Activated naive CD8-positive, alpha-beta T cell treated with anti-CD3 and anti-CD28 coated beads, Interleukin-2, amount 50 U/mL, for 24 hours (primary cell): ENCODE measurements around the gene SDR42E2.
"Not testable (repeated sequence)": the region's sequence is repeated elsewhere in the genome, so short reads cannot be mapped to it uniquely, and the experiment has no call there.

ENCODE experiments used
- ATAC-seq: fragments of 150-1000 bp; cut with Tn5 transposase; one replicate; pipeline ENCODE4 v1.10.0; 2021
- DNase-seq: peaks from one replicate; pipeline ENCODE4 v3.0.0; 2021
- H3K27ac Mint-ChIP-seq: one replicate; pipeline ENCODE4 v1.8.0; 2021; ENCODE audit warnings: mild to moderate bottlenecking, mixed read lengths
- H3K27me3 Mint-ChIP-seq: one replicate; pipeline ENCODE4 v1.8.0; 2021; ENCODE audit warnings: mixed read lengths
- H3K36me3 Mint-ChIP-seq: one replicate; pipeline ENCODE4 v1.8.0; 2021; ENCODE audit warnings: low read depth, mixed read lengths
- H3K4me1 Mint-ChIP-seq: one replicate; pipeline ENCODE4 v1.8.0; 2021; ENCODE audit warnings: mixed read lengths
- H3K4me3 Mint-ChIP-seq: one replicate; pipeline ENCODE4 v1.8.0; 2021; ENCODE audit warnings: mild to moderate bottlenecking, moderate library complexity, mixed read lengths
- H3K9me3 Mint-ChIP-seq: one replicate; pipeline ENCODE4 v1.8.0; 2021; ENCODE audit warnings: mixed read lengths

The SDR42E2 gene

DNA sequence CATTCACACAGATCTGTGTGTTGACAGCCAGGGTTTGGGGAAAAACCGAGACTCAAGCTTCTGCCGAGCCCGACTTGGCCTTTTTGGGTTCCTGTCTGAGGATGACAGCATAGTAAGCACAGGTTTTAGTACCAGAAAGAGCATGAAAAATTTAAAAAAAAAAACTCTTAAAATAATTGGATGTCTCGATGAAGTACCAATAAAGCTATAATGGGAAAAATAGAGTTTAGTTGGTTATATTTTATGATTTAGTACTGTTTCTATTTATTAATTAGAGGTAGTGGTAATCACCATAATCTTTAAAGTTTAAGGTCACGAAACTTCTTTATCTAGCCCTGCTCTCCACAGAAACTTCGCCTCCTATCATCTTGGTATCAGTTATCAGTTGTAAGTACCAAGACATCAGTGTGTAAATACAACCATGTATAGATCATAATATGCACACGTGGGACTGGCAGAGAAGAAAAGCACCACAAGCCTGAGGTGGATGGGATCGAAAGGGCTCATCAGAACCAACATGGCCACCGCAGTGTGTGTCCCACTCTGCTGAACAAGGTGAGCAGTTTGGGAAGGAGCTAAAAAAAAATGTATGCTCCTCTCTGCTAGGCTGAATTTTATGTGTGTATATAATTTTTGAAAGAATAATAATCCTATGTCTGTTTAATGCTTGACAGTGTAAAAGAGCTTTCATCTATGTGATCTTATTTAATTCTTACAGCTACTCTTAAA lies 29.4 kb downstream of the SDR42E2 start:
- H3K9me3 Mint-ChIP-seq, result peaks cover 6% of the 10 kb centered on the region
- peaks cover 67% of the 10 kb centered on the region for H3K4me1 Mint-ChIP-seq
- peaks cover 3% of the 10 kb centered on the region for H3K36me3 Mint-ChIP-seq
- no peak for ATAC-seq
- no peak for DNase-seq
- peak overlapping the region; percentile 99 for H3K27ac Mint-ChIP-seq
- H3K27me3 Mint-ChIP-seq, result peaks cover 3% of the 10 kb centered on the region
- peak overlapping the region; percentile 91 for H3K4me3 Mint-ChIP-seq

- H3K36me3 Mint-ChIP-seq, result peaks cover 3% of the 10 kb centered on the region
Observed at GRCh38 chr16:22192261-22193062, 30.2 kb downstream of the SDR42E2 start.

DNA sequence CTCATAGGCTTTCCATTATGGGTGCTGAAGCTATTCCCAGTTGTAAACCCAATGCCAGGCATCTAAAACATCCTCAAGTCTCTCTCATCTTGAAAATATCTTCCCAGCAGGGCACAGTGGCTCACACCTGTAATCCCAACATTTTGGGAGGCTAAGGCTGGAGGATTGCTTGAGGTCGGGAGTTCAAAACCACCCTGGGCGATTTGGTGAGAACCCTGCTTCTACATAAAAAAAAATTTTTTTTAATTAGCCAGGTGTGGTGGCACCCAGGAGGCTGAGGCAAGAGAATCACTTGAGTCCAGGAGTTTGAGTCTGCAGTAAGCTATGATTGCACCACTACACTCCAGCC lies 30.7 kb downstream of the SDR42E2 start:
- Mint-ChIP-seq H3K27me3 (peaks cover 3% of the 10 kb centered on the region), H3K36me3 (peaks cover 3% of the 10 kb centered on the region), H3K4me3 (peak overlapping the region; percentile 91), H3K4me1 (peaks cover 68% of the 10 kb centered on the region), H3K9me3 (peaks cover 6% of the 10 kb centered on the region), H3K27ac (peak overlapping the region; percentile 99)
- no peak for ATAC-seq
- DNase-seq, result no peak

More at GRCh38 chr16:22192261-22193062, 30.2 kb downstream of the SDR42E2 start:
- peak; percentile 82 for DNase-seq
- ATAC-seq, result peak; percentile 30
- Mint-ChIP-seq H3K9me3 (peaks cover 6% of the 10 kb centered on the region), H3K4me3 (peak overlapping the region; percentile 91), H3K4me1 (peaks cover 69% of the 10 kb centered on the region), H3K27ac (peak overlapping the region; percentile 99), H3K27me3 (peaks cover 3% of the 10 kb centered on the region)

GRCh38 chr16:22194707-22195444 lies 32.6 kb downstream of the SDR42E2 start:
- H3K4me1 Mint-ChIP-seq, result peaks cover 54% of the 10 kb centered on the region
- peaks cover 3% of the 10 kb centered on the region for H3K36me3 Mint-ChIP-seq
- H3K27ac Mint-ChIP-seq, result peak overlapping the region; percentile 99
- DNase-seq (peak; percentile 51), ATAC-seq (no peak)
- H3K4me3 Mint-ChIP-seq, result peak overlapping the region; percentile 82
- H3K9me3 Mint-ChIP-seq, result peaks cover 6% of the 10 kb centered on the region
- peaks cover 3% of the 10 kb centered on the region for H3K27me3 Mint-ChIP-seq

DNA sequence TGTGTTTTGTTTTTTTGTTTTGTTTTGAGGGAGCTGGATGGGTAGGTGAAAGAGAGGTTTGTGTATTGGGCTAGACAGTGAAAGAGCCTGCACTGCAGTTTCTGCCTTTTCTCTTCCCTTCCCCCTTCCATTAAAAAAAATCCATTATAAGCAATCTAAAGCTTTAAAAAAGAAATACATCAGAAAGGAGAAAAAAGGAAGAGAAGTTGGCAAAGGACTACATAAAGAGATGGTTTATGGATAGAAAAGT lies 33.1 kb downstream of the SDR42E2 start:
- Mint-ChIP-seq H3K9me3 (peaks cover 6% of the 10 kb centered on the region), H3K4me1 (peaks cover 54% of the 10 kb centered on the region)
- no peak for DNase-seq

GRCh38 chr16:22195695-22196558 lies 33.6 kb downstream of the SDR42E2 start:
- peaks cover 52% of the 10 kb centered on the region for H3K4me1 Mint-ChIP-seq
- peak overlapping the region; percentile 99 for H3K27ac Mint-ChIP-seq
- H3K36me3 Mint-ChIP-seq, result peaks cover 3% of the 10 kb centered on the region
- peak; percentile 92 for DNase-seq
- peak overlapping the region; percentile 82 for H3K4me3 Mint-ChIP-seq
- peaks cover 3% of the 10 kb centered on the region for H3K27me3 Mint-ChIP-seq
- peak; percentile 42 for ATAC-seq
- peaks cover 6% of the 10 kb centered on the region for H3K9me3 Mint-ChIP-seq

More for the DNA sequence above, 33.1 kb downstream of the SDR42E2 start:
- H3K27me3 Mint-ChIP-seq, result peaks cover 3% of the 10 kb centered on the region
- peak overlapping the region; percentile 99 for H3K27ac Mint-ChIP-seq
- no peak for ATAC-seq
- H3K4me3 Mint-ChIP-seq, result peak overlapping the region; percentile 82
- peaks cover 3% of the 10 kb centered on the region for H3K36me3 Mint-ChIP-seq

DNA sequence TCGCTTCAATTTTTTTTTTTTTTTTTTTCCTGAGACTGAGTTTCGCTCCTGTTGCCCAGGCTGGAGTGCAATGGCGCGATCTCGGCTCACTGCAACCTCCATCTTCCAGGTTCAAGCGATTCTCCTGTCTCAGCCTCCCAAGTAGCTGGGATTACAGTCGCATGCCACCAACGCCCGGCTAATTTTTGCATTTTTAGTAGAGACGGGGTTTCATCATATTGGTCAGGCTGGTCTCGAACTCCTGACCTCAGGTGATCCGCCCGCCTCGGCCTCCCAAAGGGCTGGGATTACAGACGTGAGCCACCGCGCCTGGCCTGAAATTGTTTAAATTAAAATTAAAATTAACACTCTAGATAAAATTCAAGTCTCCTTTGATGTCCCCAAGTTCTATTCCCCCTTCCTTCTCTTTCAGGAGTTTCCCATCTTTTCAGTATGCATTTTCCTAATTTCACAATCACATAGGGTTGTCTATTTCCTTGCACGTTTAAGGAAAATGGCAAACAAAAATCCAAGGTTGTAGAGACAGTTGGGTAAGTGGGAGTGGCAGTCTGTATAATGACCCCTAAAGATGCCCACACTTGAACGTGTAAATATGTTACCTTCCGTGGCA lies 34.4 kb downstream of the SDR42E2 start:
- H3K4me3 Mint-ChIP-seq, result peak overlapping the region; percentile 82
- DNase-seq, result not testable (repeated sequence)

DNA sequence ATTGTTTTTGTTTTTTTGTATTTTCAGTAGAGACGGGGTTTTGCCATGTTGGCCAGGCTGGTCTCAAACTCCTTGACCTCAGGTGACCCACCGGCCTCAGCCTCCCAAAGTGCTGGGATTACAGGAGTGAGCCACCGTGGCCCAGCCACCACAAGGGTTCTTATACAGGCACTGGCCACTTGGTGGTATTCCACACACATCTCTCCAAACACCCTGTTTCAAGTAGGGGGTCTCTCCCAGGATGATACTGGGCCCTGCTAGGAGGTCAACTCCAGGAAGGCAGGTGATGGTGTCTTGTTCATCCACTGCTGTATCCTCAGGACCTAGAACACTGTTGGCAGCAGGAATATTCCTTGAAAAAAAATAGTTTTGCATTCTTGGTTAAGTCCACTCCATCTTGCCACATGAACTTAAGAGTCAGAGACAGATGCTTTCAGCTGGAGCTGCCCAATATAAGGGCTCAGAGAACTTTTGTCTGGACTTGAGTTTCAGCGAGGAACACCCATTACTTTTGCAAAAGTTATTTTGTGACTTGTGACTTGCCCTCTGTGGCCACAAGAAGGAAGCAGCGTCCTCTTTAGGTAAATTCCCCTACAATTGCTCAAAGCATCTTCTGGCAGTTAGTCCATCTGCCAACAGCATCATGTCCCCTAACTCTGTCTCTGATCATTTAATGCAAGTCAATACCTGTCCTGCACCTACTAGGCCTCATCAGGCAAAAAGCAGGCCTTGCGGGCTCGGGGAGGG lies 36.4 kb downstream of the SDR42E2 start:
- peaks cover 3% of the 10 kb centered on the region for H3K36me3 Mint-ChIP-seq
- peaks cover 3% of the 10 kb centered on the region for H3K27me3 Mint-ChIP-seq
- H3K4me3 Mint-ChIP-seq, result no peak overlapping the region
- no peak for DNase-seq
- H3K9me3 Mint-ChIP-seq, result peaks cover 4% of the 10 kb centered on the region
- H3K4me1 Mint-ChIP-seq, result peaks cover 30% of the 10 kb centered on the region
- no peak for ATAC-seq
- H3K27ac Mint-ChIP-seq, result no peak overlapping the region

More for the DNA sequence above, 34.4 kb downstream of the SDR42E2 start:
- H3K27me3 Mint-ChIP-seq, H3K9me3 Mint-ChIP-seq, H3K36me3 Mint-ChIP-seq, ATAC-seq, H3K27ac Mint-ChIP-seq: not testable (repeated sequence)
- H3K4me1 Mint-ChIP-seq, result peaks cover 50% of the 10 kb centered on the region

DNA sequence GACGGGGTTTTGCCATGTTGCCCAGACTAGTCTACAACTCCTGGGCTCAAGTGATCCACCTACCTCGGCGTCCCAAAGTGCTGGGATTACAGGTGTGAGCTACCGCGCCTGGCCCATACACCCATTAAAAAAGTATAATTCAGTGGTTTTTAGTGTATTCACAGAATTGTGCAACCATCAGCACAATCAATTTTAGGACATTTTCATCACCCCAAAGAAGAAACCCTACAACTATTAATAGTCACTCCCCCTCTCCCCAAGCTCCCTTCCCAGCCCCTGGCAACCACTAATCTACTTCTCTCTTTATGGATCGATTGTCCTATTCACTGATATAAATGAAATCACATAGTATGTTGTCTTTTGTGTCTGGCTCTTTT lies 39.9 kb downstream of the SDR42E2 start:
- Mint-ChIP-seq H3K4me1 (peaks cover 16% of the 10 kb centered on the region), H3K36me3 (no peaks in the 10 kb centered on the region), H3K9me3 (no peaks in the 10 kb centered on the region), H3K4me3 (no peak overlapping the region), H3K27me3 (no peaks in the 10 kb centered on the region), H3K27ac (no peak overlapping the region)
- ATAC-seq, result no peak
- DNase-seq, result no peak

- Mint-ChIP-seq H3K27me3 (no peaks in the 10 kb centered on the region), H3K9me3 (no peaks in the 10 kb centered on the region), H3K27ac (no peak overlapping the region), H3K4me1 (peaks cover 25% of the 10 kb centered on the region), H3K36me3 (no peaks in the 10 kb centered on the region), H3K4me3 (no peak overlapping the region)
- ATAC-seq, result no peak
- no peak for DNase-seq
Observed at GRCh38 chr16:22203091-22203490, 40.8 kb downstream of the SDR42E2 start.

- H3K36me3 Mint-ChIP-seq, result peaks cover 2% of the 10 kb centered on the region
- H3K27ac Mint-ChIP-seq, result peak overlapping the region; percentile 68
- DNase-seq (no peak), ATAC-seq (no peak)
- no peaks in the 10 kb centered on the region for H3K9me3 Mint-ChIP-seq
- no peak overlapping the region for H3K4me3 Mint-ChIP-seq
- peaks cover 29% of the 10 kb centered on the region for H3K4me1 Mint-ChIP-seq
- no peaks in the 10 kb centered on the region for H3K27me3 Mint-ChIP-seq
Observed at GRCh38 chr16:22204091-22204655, 41.9 kb downstream of the SDR42E2 start.

- H3K4me3 Mint-ChIP-seq, result peak overlapping the region; percentile 93
- ATAC-seq, result no peak
Observed at GRCh38 chr16:22205577-22206012, 43.3 kb downstream of the SDR42E2 start.

More at GRCh38 chr16:22205577-22206012, 43.3 kb downstream of the SDR42E2 start:
- H3K4me1 Mint-ChIP-seq, result peaks cover 42% of the 10 kb centered on the region
- peaks cover 4% of the 10 kb centered on the region for H3K36me3 Mint-ChIP-seq
- no peaks in the 10 kb centered on the region for H3K27me3 Mint-ChIP-seq
- no peaks in the 10 kb centered on the region for H3K9me3 Mint-ChIP-seq
- H3K27ac Mint-ChIP-seq, result peak overlapping the region; percentile 76
- DNase-seq, result no peak
